ENCODE data around the gene OSBPL5.
"Not testable (repeated sequence)": the region's sequence is repeated elsewhere in the genome, so short reads cannot be mapped to it uniquely, and the experiment has no call there.

Gene OSBPL5

DNA sequence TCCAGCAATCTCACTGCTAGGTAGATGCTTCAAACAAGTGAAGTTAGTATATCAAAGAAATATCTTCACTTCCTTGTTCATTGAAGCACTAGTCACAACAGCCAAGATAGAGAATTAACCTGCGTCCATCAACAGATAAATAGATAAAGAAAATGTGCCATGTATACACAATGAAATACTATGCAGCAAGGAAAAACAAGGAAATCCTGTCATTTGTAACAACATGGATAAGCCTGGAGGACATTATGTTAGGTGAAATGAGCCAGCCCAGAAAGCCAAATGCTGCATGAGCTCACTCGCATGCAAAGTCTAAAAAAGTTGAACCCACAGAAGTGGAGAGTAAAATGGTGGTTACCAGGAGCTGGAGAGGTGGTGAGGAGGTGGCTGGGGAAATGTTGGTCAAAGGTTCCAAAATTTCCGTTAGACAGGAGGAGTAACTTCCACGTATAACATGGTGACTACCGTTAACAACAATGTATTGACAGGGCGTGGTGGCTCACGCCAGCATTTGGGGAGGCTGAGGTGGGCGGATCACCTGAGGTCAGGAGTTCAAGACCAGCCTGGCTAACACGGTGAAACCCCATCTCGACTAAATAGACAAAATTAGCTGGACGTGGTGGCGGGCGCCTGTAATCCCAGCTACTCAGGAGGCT lies 84.3 kb downstream of the OSBPL5 start:
- H3K27ac ChIP-seq (ENCODE audit: low read depth, low read length), result no peak overlapping the region
- no peak overlapping the region for H3K9ac ChIP-seq (ENCODE audit: low read depth in 1 of 2, low read length in 2 of 2)
- H3K4me1 ChIP-seq (ENCODE audit: control insufficient read depth in 1 of 2, insufficient read depth in 2 of 2, low read length in 2 of 2), result no peaks in the 10 kb centered on the region
- no peaks in the 10 kb centered on the region for H3K36me3 ChIP-seq (ENCODE audit: control insufficient read depth in 1 of 2, insufficient read depth in 2 of 2, low read length in 2 of 2)
- peaks cover 0 to 3% of the 10 kb centered on the region in 2 donors for H3K27me3 ChIP-seq (ENCODE audit: control insufficient read depth in 1 of 2, insufficient read depth in 2 of 2, low read length in 2 of 2)
- no peak overlapping the region for H3K4me3 ChIP-seq (ENCODE audit: low read depth in 1 of 2, low read length in 2 of 2)
- H3K9me3 ChIP-seq (ENCODE audit: control insufficient read depth in 1 of 2, low read length in 2 of 2), result no peaks in the 10 kb centered on the region

GRCh38 chr11:3080104-3080503 lies 85.0 kb downstream of the OSBPL5 start:
- Histone ChIP-seq H3K4me3 (ENCODE audit: low read depth in 1 of 2, low read length in 2 of 2) (no peak overlapping the region), H3K27me3 (ENCODE audit: control insufficient read depth in 1 of 2, insufficient read depth in 2 of 2, low read length in 2 of 2) (peaks cover 0 to 3% of the 10 kb centered on the region in 2 donors), H3K36me3 (ENCODE audit: control insufficient read depth in 1 of 2, insufficient read depth in 2 of 2, low read length in 2 of 2) (no peaks in the 10 kb centered on the region), H3K4me1 (ENCODE audit: control insufficient read depth in 1 of 2, insufficient read depth in 2 of 2, low read length in 2 of 2) (peaks cover 0 to under 1% of the 10 kb centered on the region in 2 donors), H3K27ac (ENCODE audit: low read depth, low read length) (no peak overlapping the region), H3K9ac (ENCODE audit: low read depth in 1 of 2, low read length in 2 of 2) (no peak overlapping the region), H3K9me3 (ENCODE audit: control insufficient read depth in 1 of 2, low read length in 2 of 2) (no peaks in the 10 kb centered on the region)

- Histone ChIP-seq H3K4me3 (ENCODE audit: low read depth in 1 of 2, low read length in 2 of 2) (no peak overlapping the region), H3K9ac (ENCODE audit: low read depth in 1 of 2, low read length in 2 of 2) (no peak overlapping the region), H3K4me1 (ENCODE audit: control insufficient read depth in 1 of 2, insufficient read depth in 2 of 2, low read length in 2 of 2) (peaks cover 4 to 7% of the 10 kb centered on the region in 2 donors), H3K9me3 (ENCODE audit: control insufficient read depth in 1 of 2, low read length in 2 of 2) (no peaks in the 10 kb centered on the region), H3K27me3 (ENCODE audit: control insufficient read depth in 1 of 2, insufficient read depth in 2 of 2, low read length in 2 of 2) (no peaks in the 10 kb centered on the region), H3K36me3 (ENCODE audit: control insufficient read depth in 1 of 2, insufficient read depth in 2 of 2, low read length in 2 of 2) (no peaks in the 10 kb centered on the region), H3K27ac (ENCODE audit: low read depth, low read length) (no peak overlapping the region)
Measured at GRCh38 chr11:3077846-3078440, 87.2 kb downstream of the OSBPL5 start.

DNA sequence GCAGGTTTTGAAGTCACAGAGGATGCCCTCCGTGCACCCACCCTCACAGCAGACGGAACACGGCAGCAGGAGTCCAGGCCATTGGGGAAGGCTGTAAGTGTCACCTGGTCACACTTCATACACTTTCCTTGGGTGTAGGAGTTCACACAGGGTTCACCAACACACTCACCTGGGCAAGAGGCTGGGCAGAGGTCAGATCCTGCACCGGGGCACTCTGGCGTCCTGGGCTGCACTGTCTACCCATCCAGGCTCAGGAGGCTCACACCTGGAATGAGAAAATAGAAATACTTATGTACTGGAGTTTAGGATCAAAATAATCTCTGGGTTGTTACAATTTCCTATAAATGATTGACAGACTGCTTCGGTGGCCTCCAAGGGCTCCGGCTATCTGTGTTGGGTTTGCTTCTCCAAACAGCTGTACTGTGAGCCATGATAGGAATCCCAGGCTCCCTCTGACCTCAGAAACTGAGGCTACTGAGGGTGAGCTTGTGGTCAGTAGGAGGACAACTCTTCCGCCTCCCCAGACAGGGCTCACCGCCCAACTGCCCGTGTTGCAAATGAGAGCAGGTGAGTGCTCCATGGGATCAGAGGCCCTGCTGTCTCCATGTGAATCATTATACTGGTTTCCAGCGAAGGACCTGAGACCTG lies 87.8 kb downstream of the OSBPL5 start:
- Histone ChIP-seq H3K36me3 (ENCODE audit: control insufficient read depth in 1 of 2, insufficient read depth in 2 of 2, low read length in 2 of 2) (no peaks in the 10 kb centered on the region), H3K27ac (ENCODE audit: low read depth, low read length) (no peak overlapping the region), H3K27me3 (ENCODE audit: control insufficient read depth in 1 of 2, insufficient read depth in 2 of 2, low read length in 2 of 2) (no peaks in the 10 kb centered on the region), H3K4me1 (ENCODE audit: control insufficient read depth in 1 of 2, insufficient read depth in 2 of 2, low read length in 2 of 2) (peaks cover 4 to 7% of the 10 kb centered on the region in 2 donors), H3K4me3 (ENCODE audit: low read depth in 1 of 2, low read length in 2 of 2) (no peak overlapping the region), H3K9me3 (ENCODE audit: control insufficient read depth in 1 of 2, low read length in 2 of 2) (no peaks in the 10 kb centered on the region), H3K9ac (ENCODE audit: low read depth in 1 of 2, low read length in 2 of 2) (no peak overlapping the region)

DNA sequence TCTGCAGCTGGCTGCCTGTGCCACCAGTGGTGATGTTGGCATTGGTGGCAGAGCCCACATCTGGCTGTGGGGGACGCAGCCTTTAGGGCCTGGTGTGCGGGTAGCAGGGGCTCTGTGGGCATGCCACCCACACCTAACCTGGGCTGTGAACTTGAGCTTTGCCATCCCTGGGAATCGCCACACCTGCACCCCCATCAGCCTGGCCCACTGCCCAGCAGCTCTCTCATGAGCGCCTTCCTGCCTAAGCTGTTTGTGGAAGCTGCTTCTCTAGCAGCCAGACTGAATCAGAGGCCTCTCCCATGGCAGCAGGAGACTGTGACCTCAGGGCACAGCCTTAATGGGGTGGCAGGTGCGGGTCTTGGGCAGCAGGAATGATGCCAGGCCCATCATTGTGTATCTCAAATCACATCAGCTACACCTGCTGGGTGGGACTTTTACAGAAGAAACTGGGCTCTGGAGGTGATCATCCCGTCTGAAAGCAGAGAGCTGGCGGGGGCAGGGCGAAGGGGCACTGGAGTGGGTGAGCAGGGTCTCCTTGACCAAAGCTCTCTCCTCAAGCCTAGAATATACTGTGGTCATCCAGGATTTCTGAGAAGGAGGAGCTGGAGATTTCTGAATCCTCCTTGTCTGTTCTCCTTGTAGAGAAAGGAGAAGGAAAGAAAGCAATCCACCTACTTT lies 90.1 kb downstream of the OSBPL5 start:
- Histone ChIP-seq H3K9ac (ENCODE audit: low read depth in 1 of 2, low read length in 2 of 2) (no peak overlapping the region), H3K36me3 (ENCODE audit: control insufficient read depth in 1 of 2, insufficient read depth in 2 of 2, low read length in 2 of 2) (no peaks in the 10 kb centered on the region), H3K4me1 (ENCODE audit: control insufficient read depth in 1 of 2, insufficient read depth in 2 of 2, low read length in 2 of 2) (peaks cover 4 to 7% of the 10 kb centered on the region in 2 donors), H3K27me3 (ENCODE audit: control insufficient read depth in 1 of 2, insufficient read depth in 2 of 2, low read length in 2 of 2) (no peaks in the 10 kb centered on the region), H3K27ac (ENCODE audit: low read depth, low read length) (no peak overlapping the region), H3K4me3 (ENCODE audit: low read depth in 1 of 2, low read length in 2 of 2) (no peak overlapping the region), H3K9me3 (ENCODE audit: control insufficient read depth in 1 of 2, low read length in 2 of 2) (no peaks in the 10 kb centered on the region)

- H3K27me3 ChIP-seq (ENCODE audit: control insufficient read depth in 1 of 2, insufficient read depth in 2 of 2, low read length in 2 of 2), result no peaks in the 10 kb centered on the region
- H3K36me3 ChIP-seq (ENCODE audit: control insufficient read depth in 1 of 2, insufficient read depth in 2 of 2, low read length in 2 of 2), result no peaks in the 10 kb centered on the region
- H3K4me3 ChIP-seq (ENCODE audit: low read depth in 1 of 2, low read length in 2 of 2), result no peak overlapping the region
- no peak overlapping the region for H3K9ac ChIP-seq (ENCODE audit: low read depth in 1 of 2, low read length in 2 of 2)
- H3K9me3 ChIP-seq (ENCODE audit: control insufficient read depth in 1 of 2, low read length in 2 of 2), result no peaks in the 10 kb centered on the region
- no peak overlapping the region for H3K27ac ChIP-seq (ENCODE audit: low read depth, low read length)
- peaks cover 4 to 7% of the 10 kb centered on the region in 2 donors for H3K4me1 ChIP-seq (ENCODE audit: control insufficient read depth in 1 of 2, insufficient read depth in 2 of 2, low read length in 2 of 2)
Measured at GRCh38 chr11:3073029-3073435, 92.1 kb downstream of the OSBPL5 start.

DNA sequence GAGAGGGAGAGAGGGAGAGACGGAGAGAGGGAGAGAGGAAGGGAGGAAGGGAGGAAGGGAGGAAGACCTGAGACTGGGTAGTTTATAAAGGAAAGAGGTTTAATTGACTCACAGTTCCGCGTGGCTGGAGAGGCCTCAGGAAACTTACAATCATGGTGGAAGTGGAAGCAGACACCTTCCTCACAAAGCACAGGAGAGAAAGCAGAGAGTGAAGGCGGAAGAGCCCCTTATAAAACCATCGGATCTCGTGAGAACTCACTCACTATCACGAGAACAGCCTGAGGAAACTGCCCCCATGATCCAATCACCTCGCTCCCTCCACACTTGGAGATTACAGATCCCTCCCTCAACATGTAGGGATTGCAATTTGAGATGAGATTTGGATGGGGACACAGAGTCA lies 95.7 kb downstream of the OSBPL5 start:
- Histone ChIP-seq H3K4me3 (ENCODE audit: low read depth in 1 of 2, low read length in 2 of 2) (no peak overlapping the region), H3K4me1 (ENCODE audit: control insufficient read depth in 1 of 2, insufficient read depth in 2 of 2, low read length in 2 of 2) (no peaks in the 10 kb centered on the region), H3K27me3 (ENCODE audit: control insufficient read depth in 1 of 2, insufficient read depth in 2 of 2, low read length in 2 of 2) (no peaks in the 10 kb centered on the region), H3K36me3 (ENCODE audit: control insufficient read depth in 1 of 2, insufficient read depth in 2 of 2, low read length in 2 of 2) (no peaks in the 10 kb centered on the region), H3K9me3 (ENCODE audit: control insufficient read depth in 1 of 2, low read length in 2 of 2) (no peaks in the 10 kb centered on the region), H3K9ac (ENCODE audit: low read depth in 1 of 2, low read length in 2 of 2) (no peak overlapping the region), H3K27ac (ENCODE audit: low read depth, low read length) (no peak overlapping the region)

DNA sequence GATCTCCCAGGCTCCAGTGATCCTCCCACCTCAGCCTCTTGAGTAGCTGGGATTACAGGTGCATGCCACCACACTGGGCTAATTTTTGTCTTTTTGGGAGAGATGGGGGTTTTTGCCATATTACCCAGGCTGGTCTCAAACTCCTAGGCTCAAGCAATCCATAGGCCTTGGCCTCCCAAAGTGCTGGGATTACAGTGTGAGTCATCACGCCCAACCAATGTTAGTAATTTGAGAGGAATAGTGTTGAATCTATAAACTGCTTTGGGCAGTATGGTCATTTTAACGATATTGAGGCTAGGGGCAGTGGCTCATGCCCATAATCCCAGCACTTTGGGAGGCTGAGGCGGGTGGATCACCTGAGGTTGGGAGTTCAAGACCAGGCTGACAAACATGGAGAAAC lies 98.8 kb downstream of the OSBPL5 start:
- not testable (repeated sequence) for H3K9me3 ChIP-seq (ENCODE audit: control insufficient read depth in 1 of 2, low read length in 2 of 2); H3K4me1 ChIP-seq (ENCODE audit: control insufficient read depth in 1 of 2, insufficient read depth in 2 of 2, low read length in 2 of 2); H3K27ac ChIP-seq (ENCODE audit: low read depth, low read length); H3K4me3 ChIP-seq (ENCODE audit: low read depth in 1 of 2, low read length in 2 of 2); H3K36me3 ChIP-seq (ENCODE audit: control insufficient read depth in 1 of 2, insufficient read depth in 2 of 2, low read length in 2 of 2); H3K27me3 ChIP-seq (ENCODE audit: control insufficient read depth in 1 of 2, insufficient read depth in 2 of 2, low read length in 2 of 2); H3K9ac ChIP-seq (ENCODE audit: low read depth in 1 of 2, low read length in 2 of 2)

DNA sequence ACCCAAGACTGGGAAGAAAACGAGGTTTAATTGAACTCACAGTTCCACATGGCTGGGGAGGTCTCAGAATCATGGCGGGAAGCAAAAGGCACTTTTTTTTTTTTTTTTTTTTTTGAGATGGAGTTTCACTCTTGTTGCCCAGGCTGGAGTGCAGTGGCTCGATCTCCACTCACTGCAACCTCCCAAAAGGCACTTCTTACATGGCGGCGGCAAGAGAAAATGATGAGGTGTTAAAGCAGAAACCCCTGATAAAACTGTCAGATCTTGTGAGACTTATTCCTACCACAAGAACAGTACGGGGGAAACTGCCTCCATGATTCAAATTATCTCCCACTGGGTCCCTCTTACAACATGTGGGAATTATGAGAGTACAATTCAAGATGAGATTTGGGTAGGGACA lies 100.4 kb downstream of the OSBPL5 start:
- not testable (repeated sequence) for H3K4me3 ChIP-seq (ENCODE audit: low read depth in 1 of 2, low read length in 2 of 2); H3K27ac ChIP-seq (ENCODE audit: low read depth, low read length); H3K4me1 ChIP-seq (ENCODE audit: control insufficient read depth in 1 of 2, insufficient read depth in 2 of 2, low read length in 2 of 2); H3K36me3 ChIP-seq (ENCODE audit: control insufficient read depth in 1 of 2, insufficient read depth in 2 of 2, low read length in 2 of 2); H3K27me3 ChIP-seq (ENCODE audit: control insufficient read depth in 1 of 2, insufficient read depth in 2 of 2, low read length in 2 of 2); H3K9me3 ChIP-seq (ENCODE audit: control insufficient read depth in 1 of 2, low read length in 2 of 2); H3K9ac ChIP-seq (ENCODE audit: low read depth in 1 of 2, low read length in 2 of 2)

- not testable (repeated sequence) for H3K9ac ChIP-seq (ENCODE audit: low read depth in 1 of 2, low read length in 2 of 2); H3K4me3 ChIP-seq (ENCODE audit: low read depth in 1 of 2, low read length in 2 of 2); H3K4me1 ChIP-seq (ENCODE audit: control insufficient read depth in 1 of 2, insufficient read depth in 2 of 2, low read length in 2 of 2); H3K27ac ChIP-seq (ENCODE audit: low read depth, low read length); H3K9me3 ChIP-seq (ENCODE audit: control insufficient read depth in 1 of 2, low read length in 2 of 2); H3K36me3 ChIP-seq (ENCODE audit: control insufficient read depth in 1 of 2, insufficient read depth in 2 of 2, low read length in 2 of 2); H3K27me3 ChIP-seq (ENCODE audit: control insufficient read depth in 1 of 2, insufficient read depth in 2 of 2, low read length in 2 of 2)
Measured at GRCh38 chr11:3063876-3064275, 101.2 kb downstream of the OSBPL5 start.

Measured in duodenal mucosa (tissue), 2 donors.